Measurements from ENCODE around the gene ITGA6.

GRCh38 chr2:172435606-172435911 is 8.2 kb downstream of the ITGA6 start:
- TF ChIP-seq CTCF (IDR thresholded peaks at IDR 0.05) (no peak), POLR2A (IDR thresholded peaks at IDR 0.05) (no peak)

All from thyroid gland (tissue), 4 donors.